Activated CD4-positive, CD25-positive, alpha-beta regulatory T cell treated with anti-CD3 and anti-CD28 coated beads, Interleukin-2, amount 50 U/mL, for 72 hours (primary cell): ENCODE measurements around the gene MAL.
"Not testable (repeated sequence)": the region's sequence is repeated elsewhere in the genome, so short reads cannot be mapped to it uniquely, and the experiment has no call there.

Experiments used
- DNase-seq: peaks from one replicate; pipeline ENCODE4 v3.0.0; 2021

The MAL gene

GRCh38 chr2:95034818-95035217 lies 9.3 kb downstream of the MAL start:
- DNase-seq, result no peak

- no peak for DNase-seq
These were observed 11.3 kb downstream of the MAL start for GRCh38 chr2:95036596-95037383.

- no peak for DNase-seq
These were observed 11.9 kb downstream of the MAL start for GRCh38 chr2:95037384-95037839.

- DNase-seq, result not testable (repeated sequence)
These were observed 12.5 kb downstream of the MAL start for GRCh38 chr2:95037841-95038585.

- DNase-seq, result no peak
These were observed 13.3 kb downstream of the MAL start for GRCh38 chr2:95038635-95039298.

- DNase-seq, result no peak
These were observed 13.9 kb downstream of the MAL start for GRCh38 chr2:95039363-95039762.

GRCh38 chr2:95039978-95040377 lies 14.5 kb downstream of the MAL start:
- no peak for DNase-seq

GRCh38 chr2:95040426-95040825 lies 14.9 kb downstream of the MAL start:
- DNase-seq, result no peak

- no peak for DNase-seq
These were observed 15.7 kb downstream of the MAL start for GRCh38 chr2:95041060-95041823.

GRCh38 chr2:95041824-95042442 lies 16.4 kb downstream of the MAL start:
- no peak for DNase-seq

- DNase-seq, result no peak
These were observed 17.2 kb downstream of the MAL start for GRCh38 chr2:95042472-95043271.

GRCh38 chr2:95043300-95044093 lies 18.0 kb downstream of the MAL start:
- no peak for DNase-seq

- DNase-seq, result no peak
These were observed 19.1 kb downstream of the MAL start for GRCh38 chr2:95044601-95045000.

- no peak for DNase-seq
These were observed 21.0 kb downstream of the MAL start for GRCh38 chr2:95046371-95047112.

- DNase-seq, result no peak
These were observed 22.4 kb downstream of the MAL start for GRCh38 chr2:95047629-95048510.

- DNase-seq, result no peak
These were observed 23.5 kb downstream of the MAL start for GRCh38 chr2:95048825-95049682.

GRCh38 chr2:95049683-95049955 lies 24.1 kb downstream of the MAL start:
- no peak for DNase-seq

GRCh38 chr2:95049961-95050360 lies 24.5 kb downstream of the MAL start:
- DNase-seq, result no peak
